Endothelial cell (in vitro differentiated cells): Measurements from ENCODE around the gene TGM2. TPM values are rescaled to one million over a fixed set of nuclear protein-coding genes. Genes with fewer than 3 reads are reported as not detected.

Experiments used
- DNase-seq: peaks from one replicate; pipeline ENCODE4 v3.0.0; 2021; ENCODE audit warnings: low spot score
- H3K27ac Mint-ChIP-seq: one replicate; pipeline ENCODE4 v1.8.0; 2021; ENCODE audit warnings: mixed read lengths, inconsistent platforms; ENCODE audit not compliant: unreplicated experiment
- H3K27me3 Mint-ChIP-seq: one replicate; pipeline ENCODE4 v1.8.0; 2021; ENCODE audit warnings: mild to moderate bottlenecking, moderate library complexity, mixed read lengths, inconsistent platforms; ENCODE audit not compliant: unreplicated experiment
- H3K36me3 Mint-ChIP-seq: one replicate; pipeline ENCODE4 v1.8.0; 2021; ENCODE audit warnings: mild to moderate bottlenecking, low read depth, mixed read lengths, inconsistent platforms; ENCODE audit not compliant: unreplicated experiment
- H3K4me1 Mint-ChIP-seq: one replicate; pipeline ENCODE4 v1.8.0; 2021; ENCODE audit warnings: mild to moderate bottlenecking, mixed read lengths, inconsistent platforms; ENCODE audit not compliant: unreplicated experiment
- H3K4me3 Mint-ChIP-seq: one replicate; pipeline ENCODE4 v1.8.0; 2021; ENCODE audit warnings: mild to moderate bottlenecking, mixed read lengths, inconsistent platforms; ENCODE audit not compliant: unreplicated experiment
- H3K9me3 Mint-ChIP-seq: one replicate; pipeline ENCODE4 v1.8.0; 2021; ENCODE audit warnings: mixed read lengths, inconsistent platforms; ENCODE audit not compliant: unreplicated experiment
- CTCF ChIP-seq: fragments of 200-600 bp; sonication (generic); IDR thresholded peaks from one replicate; pipeline ENCODE4 v1.5.0; 2021; ENCODE audit warnings: antibody characterized with exemption; ENCODE audit not compliant: unreplicated experiment
- total RNA-seq: library from RNA; stranded (reverse); fragmentation: NEBNext Ultra II Directional; extraction: Animal tissue kit (Norgen Biotek cat#: 25700); gene quantifications from one replicate; pipeline ENCODE4 v1.2.1, GENCODE V29; 2021; ENCODE audit not compliant: unreplicated experiment

Gene TGM2
- total RNA-seq, 1 donor from 2014 or later = 216 TPM

DNA sequence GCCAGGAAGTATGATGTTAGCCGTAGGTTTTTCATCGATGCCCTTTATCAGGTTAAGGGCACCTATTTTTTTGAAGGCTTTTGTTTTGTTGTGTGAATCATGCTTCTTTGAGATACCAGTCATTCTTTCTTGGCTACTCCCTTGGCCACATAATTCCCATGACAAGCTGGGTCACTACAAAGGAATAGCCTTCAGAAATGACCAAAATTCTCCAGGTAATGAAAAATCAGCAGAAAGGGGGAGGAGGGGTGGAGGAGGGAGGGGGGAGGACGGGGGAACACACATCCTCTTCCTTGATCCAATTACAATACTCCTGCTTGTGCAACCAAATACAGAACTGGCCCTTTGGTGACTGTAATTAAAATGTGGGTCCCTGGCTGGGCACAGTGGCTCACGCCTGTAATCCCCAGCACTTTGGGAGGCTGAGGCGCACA is 21.7 kb upstream of the TGM2 start:
- no peaks in the 10 kb centered on the region for H3K9me3 Mint-ChIP-seq
- no peaks in the 10 kb centered on the region for H3K27me3 Mint-ChIP-seq
- H3K4me3 Mint-ChIP-seq = no peak overlapping the region
- TF ChIP-seq CTCF = no peak
- H3K27ac Mint-ChIP-seq = no peak overlapping the region
- H3K4me1 Mint-ChIP-seq = no peaks in the 10 kb centered on the region
- DNase-seq = no peak
- H3K36me3 Mint-ChIP-seq = no peaks in the 10 kb centered on the region

DNA sequence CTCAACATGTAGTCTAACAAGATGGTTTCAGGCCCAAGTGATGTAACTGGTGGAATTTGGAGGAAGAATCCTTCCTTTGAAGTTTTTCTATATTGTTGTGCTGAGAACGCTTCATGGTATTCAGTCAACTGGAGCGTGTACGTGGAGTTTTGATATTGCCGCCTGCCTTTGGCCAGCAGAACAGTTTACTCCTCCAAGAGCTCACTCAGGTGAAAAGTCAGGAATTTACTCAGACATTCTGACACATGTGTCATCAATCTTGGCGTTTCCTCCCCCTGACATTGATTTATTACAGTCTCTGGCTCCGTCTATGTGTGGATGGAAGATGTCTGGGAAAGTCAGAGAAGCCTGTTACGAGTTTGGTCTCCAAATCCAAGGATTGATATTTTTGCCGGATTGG is 19.0 kb upstream of the TGM2 start:
- no peaks in the 10 kb centered on the region for H3K4me1 Mint-ChIP-seq
- H3K27me3 Mint-ChIP-seq = no peaks in the 10 kb centered on the region
- no peaks in the 10 kb centered on the region for H3K36me3 Mint-ChIP-seq
- H3K4me3 Mint-ChIP-seq = no peak overlapping the region
- H3K27ac Mint-ChIP-seq = no peak overlapping the region
- no peak for DNase-seq
- no peaks in the 10 kb centered on the region for H3K9me3 Mint-ChIP-seq
- TF ChIP-seq CTCF = no peak

DNA sequence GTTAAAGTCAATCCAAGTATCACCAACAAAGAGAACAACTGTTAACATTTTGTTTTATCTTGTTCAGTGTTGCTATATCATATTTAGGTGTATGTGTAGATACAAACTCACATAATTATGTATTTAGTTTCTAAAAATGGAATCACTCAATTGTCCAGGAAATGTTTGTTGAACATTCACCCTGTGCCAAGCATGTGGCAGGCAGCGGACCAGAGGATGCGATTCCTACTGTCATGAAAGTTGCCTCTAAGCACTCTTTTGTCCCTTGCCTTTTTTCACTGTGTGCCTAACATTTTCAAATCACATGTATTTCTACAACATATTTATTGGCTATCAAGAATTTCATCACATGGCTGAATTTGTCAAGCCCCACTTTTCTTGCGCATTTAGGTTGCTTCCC is 16.9 kb upstream of the TGM2 start:
- H3K27ac Mint-ChIP-seq = no peak overlapping the region
- H3K9me3 Mint-ChIP-seq = no peaks in the 10 kb centered on the region
- H3K4me3 Mint-ChIP-seq = no peak overlapping the region
- TF ChIP-seq CTCF = no peak
- no peak for DNase-seq
- no peaks in the 10 kb centered on the region for H3K36me3 Mint-ChIP-seq
- H3K27me3 Mint-ChIP-seq = no peaks in the 10 kb centered on the region
- no peaks in the 10 kb centered on the region for H3K4me1 Mint-ChIP-seq

DNA sequence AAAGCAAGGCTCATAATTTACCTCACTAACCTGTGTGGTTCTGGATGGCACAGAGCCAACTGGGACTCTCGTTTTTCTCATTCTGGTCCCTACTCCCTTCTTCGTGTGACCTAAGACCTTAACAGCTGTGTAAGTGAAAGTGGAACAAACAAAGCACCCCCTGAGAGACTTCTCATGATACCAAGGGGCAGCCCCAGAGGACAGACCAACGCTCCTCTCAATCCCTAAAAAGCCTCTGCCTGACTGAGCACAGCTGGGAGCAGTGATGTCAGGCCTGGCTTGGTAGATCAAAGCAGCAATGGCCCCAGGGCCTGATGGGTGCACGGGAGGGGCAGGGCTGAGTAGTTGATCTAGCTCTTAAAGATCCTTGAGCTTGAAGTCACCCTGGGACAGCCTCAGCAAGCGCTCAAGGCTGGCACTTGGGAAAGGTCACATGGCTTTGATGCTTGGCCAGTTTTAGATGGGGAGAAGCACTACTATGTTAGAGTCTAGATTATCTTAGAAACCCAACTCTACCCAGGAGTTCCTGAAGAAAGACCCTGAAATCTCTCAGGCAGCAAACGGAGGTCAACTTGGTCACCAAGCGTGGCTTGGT is 16.2 kb upstream of the TGM2 start:
- DNase-seq = no peak
- H3K4me3 Mint-ChIP-seq = no peak overlapping the region
- no peak for TF ChIP-seq CTCF
- H3K27ac Mint-ChIP-seq = no peak overlapping the region
- no peaks in the 10 kb centered on the region for H3K36me3 Mint-ChIP-seq
- H3K4me1 Mint-ChIP-seq = no peaks in the 10 kb centered on the region
- H3K27me3 Mint-ChIP-seq = no peaks in the 10 kb centered on the region
- no peaks in the 10 kb centered on the region for H3K9me3 Mint-ChIP-seq

GRCh38 chr20:38180781-38181180 is 15.7 kb upstream of the TGM2 start:
- Mint-ChIP-seq H3K4me3 (no peak overlapping the region), H3K36me3 (no peaks in the 10 kb centered on the region), H3K27me3 (no peaks in the 10 kb centered on the region), H3K9me3 (no peaks in the 10 kb centered on the region), H3K27ac (no peak overlapping the region), H3K4me1 (no peaks in the 10 kb centered on the region)
- TF ChIP-seq CTCF = no peak
- DNase-seq = no peak
